Epidermal melanocyte (primary cell): Measurements from ENCODE around the gene FTCD.
"Not testable (repeated sequence)": the region's sequence is repeated elsewhere in the genome, so short reads cannot be mapped to it uniquely, and the experiment has no call there.

ENCODE experiments used
- DNase-seq: peaks from one replicate; pipeline ENCODE4 v3.0.0; 2011; ENCODE audit warnings: low spot score; ENCODE audit not compliant: insufficient read length

The FTCD gene

DNA sequence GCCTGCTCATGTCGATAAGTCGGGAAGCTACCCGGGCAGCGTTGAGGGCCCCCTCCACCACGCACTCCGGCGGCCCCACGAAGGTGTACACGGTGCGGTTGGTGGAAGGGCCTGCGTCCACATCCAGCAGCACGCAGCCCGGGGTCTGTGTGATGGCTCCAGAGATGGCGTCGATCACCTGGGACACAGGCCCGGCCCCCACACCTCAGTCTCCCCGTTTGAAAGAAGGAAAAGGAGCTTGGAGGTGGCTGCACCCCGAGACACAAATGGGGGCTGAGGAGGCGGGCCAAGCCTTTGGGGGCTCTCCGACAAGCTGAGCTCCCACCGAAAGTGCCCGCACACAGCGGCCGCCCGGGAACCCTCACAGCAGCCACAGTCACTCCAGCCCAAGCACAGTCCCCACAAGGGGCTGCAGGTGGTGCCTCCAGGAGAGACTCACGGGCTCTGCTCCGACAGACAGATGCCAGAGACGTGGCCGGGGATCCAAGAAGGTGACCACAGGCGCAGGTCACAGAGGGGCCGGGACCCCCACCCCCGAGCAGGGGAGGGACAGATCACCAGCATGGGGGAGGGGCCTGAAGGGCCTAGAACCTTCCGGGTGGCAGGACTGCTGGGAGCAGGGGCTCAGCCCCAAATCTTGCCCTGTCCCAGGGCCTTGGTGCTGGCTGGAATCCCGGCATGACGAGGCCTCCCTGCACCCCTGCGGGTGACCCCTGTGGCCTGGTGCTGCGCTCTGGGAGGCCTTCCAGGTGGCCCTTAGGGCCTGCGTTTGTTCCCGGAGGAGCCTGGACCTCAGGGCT, 1.0 kb downstream of the FTCD start:
- DNase-seq, result peak; percentile 4

DNA sequence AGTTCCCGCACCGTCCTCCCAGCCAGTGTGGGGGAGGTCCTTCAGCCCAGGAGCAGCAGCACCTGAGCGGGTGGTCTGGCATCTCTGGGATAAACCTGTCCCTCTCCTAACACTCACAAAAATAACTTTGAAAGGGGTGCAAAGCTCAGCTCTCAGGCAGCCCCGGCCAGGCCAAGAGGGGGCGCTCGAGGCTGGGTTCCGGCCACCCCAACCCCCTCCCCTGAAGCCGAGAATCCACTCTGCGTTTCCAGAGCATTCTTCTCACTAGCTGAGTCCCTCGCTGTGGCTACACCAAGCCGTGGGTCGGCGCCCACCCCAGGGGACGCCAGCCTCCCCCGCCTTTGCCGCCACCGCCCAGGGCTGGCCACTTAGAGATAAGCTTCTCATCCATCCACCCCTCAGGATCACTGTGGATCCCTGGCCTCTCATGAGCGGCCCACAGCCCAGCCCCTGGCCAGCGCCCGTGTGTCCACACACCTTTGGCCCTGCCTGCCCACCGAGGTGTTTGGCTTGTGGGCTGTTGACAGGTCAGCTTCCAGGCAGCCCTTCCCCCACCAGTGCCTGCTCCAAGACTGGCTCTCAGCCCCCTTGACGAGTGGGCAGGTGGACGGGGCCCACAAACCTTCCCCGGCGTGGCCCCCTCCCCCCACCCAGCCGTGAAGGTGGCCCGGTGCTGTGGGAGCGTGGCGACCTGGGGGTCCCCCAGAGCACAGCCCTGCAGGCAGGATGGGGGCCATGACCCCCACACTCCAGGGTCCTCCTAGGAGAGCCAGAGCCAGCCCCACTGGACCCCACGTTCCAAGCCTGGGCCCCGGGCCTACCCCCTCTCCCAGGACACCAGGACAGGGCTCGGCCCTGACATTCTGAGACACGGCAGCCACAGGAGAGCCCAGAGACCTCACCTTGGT, 1.9 kb downstream of the FTCD start:
- peak; percentile 94 for DNase-seq

DNA sequence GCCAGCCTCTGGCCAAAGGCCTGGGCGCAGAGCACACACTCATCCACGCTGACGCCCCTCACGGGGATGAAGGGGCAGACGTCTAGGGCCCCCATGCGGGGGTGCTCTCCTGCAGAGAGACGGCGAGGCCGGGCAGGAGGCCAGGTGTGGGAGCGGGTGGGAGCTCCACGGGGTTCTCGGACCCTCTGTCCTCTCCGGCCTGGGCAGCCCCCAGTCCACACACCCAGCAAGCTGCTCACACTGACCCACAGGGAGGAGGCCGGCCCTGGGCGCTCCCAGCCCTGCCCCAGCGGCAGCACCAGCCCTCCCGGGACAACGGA, 2.5 kb downstream of the FTCD start:
- DNase-seq, result peak; percentile 14

DNA sequence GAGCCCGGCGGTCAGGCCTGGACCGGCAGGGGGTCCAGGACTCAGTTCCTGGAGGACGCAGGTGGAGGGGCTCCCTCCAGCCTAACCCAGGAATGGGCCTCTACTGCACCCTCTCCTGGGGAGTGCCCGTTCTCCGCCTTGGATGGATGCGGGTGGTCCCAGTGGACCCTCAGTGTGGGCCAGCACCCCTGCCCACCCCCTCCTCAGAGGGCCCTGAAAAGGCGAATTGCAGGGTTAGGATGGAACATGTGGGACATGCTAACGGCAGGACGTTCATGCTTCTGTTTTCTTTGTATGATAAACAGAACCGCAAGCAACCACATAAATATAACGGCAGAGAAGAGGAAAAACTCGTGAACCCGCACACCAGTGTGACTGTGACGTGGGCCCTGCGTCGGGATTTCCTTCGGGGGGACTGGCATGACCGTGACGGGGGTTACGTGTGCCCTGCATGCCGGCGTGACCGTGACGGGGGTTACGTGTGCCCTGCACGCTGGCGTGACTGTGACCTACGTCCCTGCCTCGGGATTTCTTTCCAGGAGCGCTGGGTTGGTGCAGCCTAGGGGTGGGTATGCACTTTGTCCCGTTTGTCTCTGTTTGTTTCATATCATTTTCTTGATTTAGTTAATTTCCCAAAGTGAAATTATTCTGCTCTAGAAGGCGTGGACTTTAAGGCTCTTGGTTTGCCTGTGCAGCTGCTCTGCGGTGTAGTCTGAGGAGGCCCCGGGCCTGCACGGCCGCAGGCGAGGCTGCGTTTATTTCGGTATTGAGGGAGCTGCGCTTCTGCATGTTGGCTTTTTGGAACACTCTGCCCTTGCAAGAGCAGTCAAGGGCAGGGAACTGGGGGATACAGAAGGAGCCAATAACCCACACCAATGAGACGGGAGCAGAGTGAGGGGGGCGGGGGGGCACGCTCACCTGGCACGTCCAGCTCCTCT, 3.1 kb downstream of the FTCD start:
- peak; percentile 2 for DNase-seq

DNA sequence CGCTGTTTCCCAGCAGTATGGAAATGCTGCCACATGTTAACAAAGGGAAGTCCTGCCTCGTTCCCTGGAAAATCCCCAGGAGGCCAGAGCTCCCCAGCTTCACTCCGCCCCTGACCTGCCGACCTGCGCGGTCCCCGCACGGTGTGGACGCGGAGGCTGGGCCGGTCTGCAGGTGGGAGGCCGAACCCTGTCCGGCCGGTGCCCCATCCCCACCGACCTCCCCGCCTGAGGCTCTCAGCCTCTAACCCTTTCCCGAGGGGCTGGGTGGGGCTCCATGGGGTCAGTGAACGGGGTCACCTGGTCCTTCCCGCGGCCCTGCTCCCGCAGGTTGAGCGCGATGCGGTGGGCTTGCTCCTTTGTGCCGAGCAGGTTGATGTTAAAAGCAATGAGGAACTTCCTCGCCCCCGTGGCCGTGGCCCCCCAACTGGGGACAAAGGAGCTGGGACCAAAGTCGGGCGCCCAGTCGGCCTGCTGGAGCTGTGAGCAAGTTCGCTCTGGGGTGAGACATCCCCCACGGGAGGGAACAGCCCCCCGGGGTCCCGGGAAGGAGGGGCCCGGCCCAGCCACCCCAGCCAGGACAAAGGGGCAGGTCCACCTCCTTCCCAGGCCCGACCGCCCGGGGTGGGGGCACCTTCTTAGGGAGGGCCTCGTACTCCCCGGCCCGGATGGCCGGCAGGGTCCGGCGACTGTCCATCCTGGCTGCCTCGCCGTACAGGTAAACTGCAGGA, 4.0 kb downstream of the FTCD start:
- peak; percentile 16 for DNase-seq

DNA sequence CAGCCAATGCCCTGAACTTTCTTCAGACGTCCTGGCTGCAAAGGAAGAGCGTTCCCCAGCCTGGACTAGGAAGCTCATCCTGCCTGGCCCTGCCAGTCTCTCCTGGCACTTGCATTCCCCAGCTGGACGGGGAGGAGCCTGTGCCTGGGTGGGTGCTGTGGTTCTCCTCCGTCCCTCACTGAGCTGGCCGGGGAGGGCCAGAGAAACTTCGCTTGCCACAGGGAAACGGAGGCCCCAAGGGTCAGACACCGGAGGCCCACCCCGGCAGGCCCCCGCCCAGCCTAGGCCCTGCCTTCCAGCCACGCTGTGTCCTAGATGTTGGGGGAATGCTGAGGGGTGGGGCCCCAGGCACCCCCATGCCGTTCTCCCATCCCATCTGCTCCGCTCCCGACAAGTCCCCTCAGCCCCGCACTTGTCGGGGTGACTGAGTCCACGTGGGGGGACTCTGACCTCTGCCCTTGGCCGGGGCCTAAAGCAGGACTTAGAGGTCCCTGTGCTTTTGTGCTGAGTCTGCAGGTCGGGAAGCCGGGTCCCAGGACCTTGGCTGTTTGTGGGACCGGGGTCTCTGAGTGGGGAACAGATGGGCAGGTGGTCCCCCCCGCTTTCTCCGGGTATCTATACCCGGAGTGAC, 4.8 kb downstream of the FTCD start:
- DNase-seq, result peak; percentile 30

DNA sequence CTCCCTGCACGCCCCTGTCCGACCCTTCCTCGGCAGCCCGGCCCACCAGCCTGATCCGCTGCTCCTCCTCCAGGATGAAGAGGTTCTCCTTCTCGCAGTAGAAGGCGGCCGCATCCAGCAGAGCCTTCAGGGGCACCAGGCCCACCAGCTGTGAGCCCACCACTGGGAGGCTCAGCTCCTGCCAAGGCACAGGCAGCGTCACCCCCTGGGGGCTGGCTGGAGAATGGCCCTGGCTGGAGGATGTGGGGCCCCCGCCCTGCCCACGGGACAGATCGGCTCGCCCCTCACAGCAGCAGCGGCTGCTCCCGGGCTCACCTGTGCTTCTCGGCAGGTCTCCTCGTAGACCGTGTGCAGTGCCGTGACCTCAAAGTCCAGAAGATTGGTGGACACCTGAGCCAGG, 5.3 kb downstream of the FTCD start:
- DNase-seq, result no peak

DNA sequence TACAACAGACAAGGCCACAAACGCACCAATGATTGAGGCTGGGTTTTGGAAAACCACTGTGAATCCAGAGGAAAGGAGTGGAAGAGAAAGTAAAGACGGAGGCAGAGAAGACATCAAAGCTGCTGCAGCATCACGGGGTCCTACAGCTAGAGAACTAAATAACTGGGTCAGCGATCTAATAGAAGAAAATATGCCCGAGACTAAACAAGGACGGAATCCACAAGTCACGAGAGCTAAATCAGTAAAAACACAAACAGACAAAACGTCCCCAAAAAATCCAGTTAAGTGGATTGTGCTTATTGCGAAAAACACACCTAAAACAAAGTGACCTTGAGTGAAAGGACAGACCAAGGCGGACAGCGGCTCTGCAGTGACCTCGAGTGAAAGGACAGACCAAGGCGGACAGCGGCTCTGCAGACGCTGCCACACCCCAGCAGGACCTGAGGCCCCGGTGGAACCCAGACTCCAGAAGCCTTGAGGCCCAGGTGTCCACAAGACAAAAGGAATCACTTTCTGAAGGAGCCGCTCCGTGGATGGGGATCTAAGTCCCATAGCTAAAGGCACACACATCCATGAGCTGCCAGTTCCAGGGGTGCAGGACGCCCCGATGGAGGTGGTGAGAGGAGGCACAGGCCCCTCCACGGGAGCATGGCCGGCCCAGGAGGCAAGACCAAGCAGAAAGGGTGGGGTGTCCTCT, 6.0 kb downstream of the FTCD start:
- DNase-seq, result peak; percentile 19

DNA sequence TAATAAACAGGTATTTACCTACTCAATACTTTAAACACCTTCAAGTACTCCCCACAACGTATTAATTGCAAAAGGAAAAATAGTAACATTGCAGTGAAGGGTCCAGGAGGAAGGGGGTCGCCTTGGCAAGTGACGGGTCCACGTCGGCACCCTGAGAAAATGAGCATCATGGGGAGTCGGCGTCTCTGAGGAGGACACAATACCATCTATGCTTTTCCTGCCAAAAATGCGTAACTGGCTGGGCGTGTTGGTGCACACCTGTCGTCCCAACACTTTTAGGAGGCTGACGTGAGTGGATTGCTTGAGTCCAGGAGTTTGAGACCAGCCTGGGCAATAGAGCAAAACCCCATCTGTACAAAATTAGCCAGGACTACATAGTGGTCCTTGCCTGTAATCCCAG, 7.3 kb downstream of the FTCD start:
- no peak for DNase-seq

DNA sequence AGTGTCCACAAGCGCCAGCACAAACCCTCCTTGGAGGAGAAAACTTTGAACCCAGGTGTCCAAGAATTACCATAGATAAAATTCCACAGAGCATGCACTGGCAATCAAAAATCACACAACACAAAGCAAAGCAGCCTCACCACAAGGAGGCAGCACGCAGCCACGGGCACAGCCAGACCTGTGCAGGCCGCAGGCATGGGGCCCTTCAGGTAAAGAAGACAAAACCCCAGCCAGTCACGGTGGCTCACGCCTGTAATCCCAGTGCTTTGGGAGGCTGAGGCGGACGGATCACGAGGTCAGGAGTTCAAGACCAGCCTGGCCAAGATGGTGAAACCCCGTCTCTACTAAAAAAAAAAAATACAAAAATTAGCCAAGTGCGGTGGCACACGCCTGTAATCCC, 8.0 kb downstream of the FTCD start:
- not testable (repeated sequence) for DNase-seq

DNA sequence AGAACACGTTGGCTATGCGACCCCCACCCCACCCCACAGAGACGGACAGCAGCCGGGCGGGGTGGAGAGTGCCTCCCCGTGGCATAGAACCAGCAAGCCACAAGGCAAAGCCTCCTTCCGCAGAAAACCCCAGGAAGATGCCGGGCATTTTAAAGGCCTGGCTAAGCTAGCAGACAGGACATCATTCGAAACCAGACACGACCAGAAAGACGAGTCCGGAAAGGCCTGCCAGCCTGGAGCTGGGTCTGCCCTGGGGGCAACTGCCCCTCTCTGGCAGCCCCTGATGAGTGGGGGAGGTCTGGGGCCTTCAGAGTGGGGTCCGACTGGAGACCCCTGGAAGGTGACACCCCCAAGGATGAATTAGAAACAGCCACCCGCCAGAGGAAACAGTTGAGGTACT, 8.5 kb downstream of the FTCD start:
- no peak for DNase-seq

DNA sequence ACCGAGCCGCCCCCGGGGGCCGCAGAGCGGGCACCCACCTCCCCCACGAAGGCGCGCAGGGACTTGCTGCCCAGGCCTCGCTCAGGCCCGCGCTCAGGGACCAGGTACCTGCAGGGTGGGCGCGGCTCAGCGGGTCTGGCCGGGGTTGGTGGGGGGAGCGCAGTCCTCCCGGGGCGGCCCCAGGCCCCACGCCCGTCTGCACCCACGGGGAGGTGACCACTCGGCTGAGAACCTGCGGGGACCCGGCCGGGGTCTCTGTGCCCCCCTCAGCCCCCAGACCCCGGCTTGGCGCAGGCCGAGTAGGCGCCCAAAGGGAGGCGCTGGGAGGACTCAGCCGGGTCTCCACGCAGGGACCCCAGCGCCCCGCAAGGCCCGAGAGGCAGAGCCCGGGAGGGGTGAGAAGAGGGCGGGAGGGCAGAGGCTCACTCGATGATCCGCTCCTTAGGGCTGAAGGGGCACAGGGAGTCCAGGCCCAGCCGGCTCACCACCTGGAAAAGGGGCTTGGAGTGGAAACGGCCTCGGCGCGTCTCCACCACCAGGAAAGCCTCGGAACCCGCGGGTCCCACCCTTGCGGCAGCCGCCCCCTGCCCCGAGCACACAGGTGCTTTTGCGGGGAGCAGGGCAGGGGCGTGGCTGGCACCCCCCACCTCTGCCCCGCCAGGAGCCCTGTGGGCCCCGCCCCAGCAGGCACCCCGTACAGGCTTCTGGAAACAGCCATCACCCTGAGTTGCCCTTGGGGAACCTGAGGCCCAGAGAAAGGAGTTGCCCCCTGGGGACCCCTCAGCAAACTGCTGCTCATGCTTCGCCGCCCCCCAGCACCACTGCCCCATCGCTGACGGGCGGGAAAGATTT, 9.3 kb downstream of the FTCD start:
- DNase-seq, result no peak

DNA sequence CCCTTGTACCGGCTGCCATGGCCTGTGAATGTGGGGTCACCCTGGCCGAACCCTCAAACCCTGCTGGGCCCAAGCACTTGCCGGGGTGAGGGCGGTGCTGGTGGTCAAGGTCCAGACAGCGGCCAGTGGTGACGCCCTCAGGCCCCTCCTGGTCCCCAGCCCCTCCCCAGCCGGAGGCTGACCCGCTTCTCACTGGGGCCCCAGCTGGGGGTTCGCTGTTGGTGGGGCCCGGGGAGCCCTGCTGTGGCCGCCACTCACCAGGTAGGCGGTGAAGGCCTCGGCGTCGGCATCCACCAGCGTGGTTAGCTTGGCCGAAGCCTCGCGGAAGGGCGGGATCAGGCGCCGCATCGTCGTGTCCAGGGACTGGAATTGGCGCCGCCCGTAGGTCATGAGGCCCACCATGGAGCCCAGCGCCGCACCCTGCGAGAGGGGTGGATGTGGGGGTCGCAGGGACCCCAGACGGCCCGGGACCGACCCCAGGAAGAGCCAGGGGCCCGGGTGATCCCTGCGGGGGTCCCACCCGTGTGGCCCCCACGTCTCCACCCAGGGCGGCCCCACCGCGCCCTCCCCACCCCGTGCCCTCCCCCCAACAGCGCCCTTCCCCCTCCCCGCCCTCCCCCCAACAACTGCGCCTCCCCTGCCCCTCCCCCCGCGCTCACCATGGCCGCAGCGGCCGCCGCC, 10.1 kb downstream of the FTCD start:
- no peak for DNase-seq

DNA sequence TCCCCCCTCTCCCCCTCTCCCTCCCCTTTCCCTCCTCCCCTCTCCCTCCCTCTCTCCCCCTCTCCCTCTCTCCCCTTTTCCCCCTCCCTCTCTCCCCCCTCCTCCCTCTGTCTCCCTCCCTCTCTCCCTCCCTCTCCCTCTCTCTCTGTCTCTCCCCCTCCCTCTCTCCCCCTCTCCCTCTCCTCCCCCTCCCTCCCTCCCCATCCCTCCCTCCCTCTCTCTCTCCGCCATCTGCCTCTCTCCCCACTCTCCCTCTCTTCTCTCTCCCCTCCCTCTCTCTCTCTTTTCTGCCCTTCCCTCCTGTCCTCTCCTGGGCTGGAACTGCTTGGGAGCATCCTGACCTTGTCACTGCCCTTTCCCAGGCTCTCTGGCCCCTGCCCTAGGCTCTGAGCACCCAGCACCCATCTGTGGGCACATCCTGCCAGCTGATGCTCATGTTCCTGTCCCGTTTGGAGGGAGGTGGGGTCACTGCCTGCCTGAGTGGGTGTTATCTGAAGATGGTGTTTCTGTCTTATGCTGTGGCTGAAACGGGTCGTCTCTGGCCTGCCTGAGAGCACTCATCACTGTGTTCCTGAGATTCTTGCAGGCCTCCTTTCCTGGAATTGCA, 10.8 kb downstream of the FTCD start:
- DNase-seq, result no peak

DNA sequence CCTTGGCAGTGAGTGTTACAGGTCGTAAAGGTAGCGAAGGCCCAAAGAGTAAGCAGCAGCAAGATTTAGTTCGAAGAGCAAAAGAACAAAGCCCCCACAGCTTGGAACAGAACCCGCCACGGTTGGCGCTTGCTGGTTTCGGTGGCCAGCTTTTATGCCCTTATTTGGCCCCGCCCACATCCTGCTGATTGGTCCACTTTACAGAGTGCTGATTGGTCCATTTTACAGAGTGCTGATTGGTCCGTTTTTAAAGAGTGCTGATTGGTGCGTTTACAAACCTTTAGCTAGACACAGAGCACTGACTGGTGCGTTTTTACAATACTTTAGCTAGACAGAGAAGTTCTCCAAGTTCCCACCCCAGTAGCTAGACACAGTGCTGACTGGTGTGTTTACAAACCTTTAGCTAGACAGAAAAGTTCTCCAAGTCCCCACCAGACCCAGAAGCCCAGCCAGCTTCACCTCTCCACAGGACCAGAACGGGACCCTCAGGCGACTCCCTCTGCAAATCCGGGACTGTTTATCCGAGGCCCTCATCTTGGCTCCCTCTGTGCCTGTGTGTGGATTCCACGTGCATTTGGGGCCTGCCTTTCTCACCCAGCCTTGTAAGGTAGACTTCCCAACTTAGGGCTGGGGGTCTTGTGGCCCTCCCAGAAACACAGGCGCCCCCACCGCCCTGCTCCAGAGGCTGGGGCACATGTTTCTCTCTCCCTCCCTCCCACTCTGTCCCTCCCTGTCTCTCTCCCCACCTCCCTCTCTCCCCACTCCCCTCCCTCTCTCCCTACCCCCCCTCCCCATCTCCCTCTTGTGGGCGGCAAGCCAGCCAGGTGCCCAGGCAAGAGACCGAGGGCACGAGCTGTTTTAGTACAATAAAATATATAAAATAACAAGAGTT, 12.6 kb downstream of the FTCD start:
- no peak for DNase-seq

DNA sequence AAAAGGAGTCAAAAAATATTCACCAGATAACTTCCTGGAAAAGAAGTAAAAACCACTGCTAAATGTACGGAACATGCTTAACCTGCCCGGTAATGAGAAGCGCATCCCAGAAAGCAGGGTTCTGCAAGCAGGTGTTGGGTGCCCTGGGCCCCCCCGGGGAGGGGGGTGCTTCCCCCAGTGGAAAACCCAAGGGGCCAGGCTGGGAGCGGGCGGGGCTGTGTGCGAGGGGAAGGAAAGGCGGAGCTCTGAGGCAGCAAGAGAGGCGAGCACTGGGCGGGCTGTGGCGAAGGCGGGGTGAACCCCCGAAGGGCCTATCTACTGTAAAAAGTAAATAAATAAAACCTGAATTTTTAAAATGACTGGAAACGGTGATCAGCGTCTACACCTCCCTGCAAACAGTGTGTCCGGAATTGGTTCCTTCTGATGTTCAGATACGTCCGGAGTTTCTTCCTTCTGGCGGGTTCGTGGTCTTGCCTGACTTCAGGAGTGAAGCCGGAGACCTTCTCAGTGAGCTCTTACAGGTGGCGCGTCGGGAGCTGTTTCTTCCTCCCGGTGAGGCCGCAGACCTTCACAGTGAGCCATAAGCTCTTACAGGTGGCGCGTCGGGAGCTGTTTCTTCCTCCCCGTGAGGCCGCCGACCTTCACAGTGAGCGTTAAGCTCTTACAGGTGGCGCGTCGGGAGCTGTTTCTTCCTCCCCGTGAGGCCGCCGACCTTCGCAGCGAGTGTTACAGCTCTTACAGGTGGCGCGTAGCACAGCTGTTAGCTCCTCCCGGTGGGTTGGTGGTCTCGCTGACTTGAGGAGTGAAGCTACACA, 13.4 kb downstream of the FTCD start:
- DNase-seq, result no peak
